Liver (tissue), 3 donors: Measurements from ENCODE around the gene FOXJ2.

Source experiments
- EGR1 ChIP-seq, 2 donors: IDR thresholded peaks; 2 replicates each; pipeline ENCODE4 v1.6.1; 2016 to 2018; ENCODE audit warnings: antibody characterized with exemption in 2 of 2, low read depth in 2 of 2
- MAX ChIP-seq: IDR thresholded peaks from 2 replicates; pipeline ENCODE4 v1.6.1; 2016; ENCODE audit warnings: antibody characterized with exemption
- TF ChIP-seq, protein P1 (sequence below): fragments of 150-350 bp; IDR thresholded peaks from 2 replicates; pipeline ENCODE4 v1.5.1; 2017; ENCODE audit warnings: improper control_type of control experiment, low read depth, low read length; ENCODE audit not compliant: missing input control
- TF ChIP-seq, protein P2 (sequence below): IDR thresholded peaks from 2 replicates; pipeline ENCODE4 v1.6.1; 2016; ENCODE audit warnings: antibody characterized with exemption
- donor health status: healthy.
- donor health status: healthy.

DNA sequence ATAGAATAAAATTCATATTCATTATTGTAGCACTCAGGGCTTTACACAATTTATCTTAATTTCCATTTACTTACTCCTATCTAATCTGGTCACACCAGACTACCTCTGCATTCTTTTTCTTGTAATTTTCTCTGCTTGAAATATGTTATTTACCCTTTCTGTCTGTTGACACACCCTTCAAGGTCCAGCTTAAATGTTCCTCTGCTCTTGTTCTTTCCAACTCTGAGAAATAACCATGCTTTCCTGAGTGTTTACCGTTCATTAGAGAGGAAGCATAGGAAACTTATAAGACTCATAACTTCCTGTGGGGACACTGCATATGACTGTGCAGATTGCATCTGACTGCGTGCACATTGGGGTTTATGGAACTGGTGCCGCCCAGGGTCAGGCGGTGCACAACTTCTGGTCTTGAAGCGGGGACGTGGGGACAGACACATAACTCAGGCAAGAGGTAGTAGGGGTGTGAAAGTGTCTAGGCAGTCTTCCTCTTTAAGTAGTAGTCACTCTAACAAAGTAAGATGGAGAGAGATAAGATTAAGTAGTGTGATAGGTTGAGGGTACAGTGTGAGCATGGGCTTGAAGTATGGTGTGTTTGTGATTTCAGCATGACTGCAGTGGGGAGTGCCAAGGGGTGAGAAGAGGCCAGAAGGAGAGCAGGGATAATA, 42.6 kb upstream of the FOXJ2 start:
- TF ChIP-seq MAX (no peak), EGR1 (IDR thresholded peaks at IDR 0.05; ENCODE audit: low read depth in 2 of 2) (no peak)
- TF ChIP-seq, protein P1, sequence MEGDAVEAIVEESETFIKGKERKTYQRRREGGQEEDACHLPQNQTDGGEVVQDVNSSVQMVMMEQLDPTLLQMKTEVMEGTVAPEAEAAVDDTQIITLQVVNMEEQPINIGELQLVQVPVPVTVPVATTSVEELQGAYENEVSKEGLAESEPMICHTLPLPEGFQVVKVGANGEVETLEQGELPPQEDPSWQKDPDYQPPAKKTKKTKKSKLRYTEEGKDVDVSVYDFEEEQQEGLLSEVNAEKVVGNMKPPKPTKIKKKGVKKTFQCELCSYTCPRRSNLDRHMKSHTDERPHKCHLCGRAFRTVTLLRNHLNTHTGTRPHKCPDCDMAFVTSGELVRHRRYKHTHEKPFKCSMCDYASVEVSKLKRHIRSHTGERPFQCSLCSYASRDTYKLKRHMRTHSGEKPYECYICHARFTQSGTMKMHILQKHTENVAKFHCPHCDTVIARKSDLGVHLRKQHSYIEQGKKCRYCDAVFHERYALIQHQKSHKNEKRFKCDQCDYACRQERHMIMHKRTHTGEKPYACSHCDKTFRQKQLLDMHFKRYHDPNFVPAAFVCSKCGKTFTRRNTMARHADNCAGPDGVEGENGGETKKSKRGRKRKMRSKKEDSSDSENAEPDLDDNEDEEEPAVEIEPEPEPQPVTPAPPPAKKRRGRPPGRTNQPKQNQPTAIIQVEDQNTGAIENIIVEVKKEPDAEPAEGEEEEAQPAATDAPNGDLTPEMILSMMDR: no peak
- TF ChIP-seq, protein P2, sequence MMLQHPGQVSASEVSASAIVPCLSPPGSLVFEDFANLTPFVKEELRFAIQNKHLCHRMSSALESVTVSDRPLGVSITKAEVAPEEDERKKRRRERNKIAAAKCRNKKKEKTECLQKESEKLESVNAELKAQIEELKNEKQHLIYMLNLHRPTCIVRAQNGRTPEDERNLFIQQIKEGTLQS: no peak
